GM21786 (cell line): ENCODE results near the gene INKA1.
"Not testable (repeated sequence)": the region's sequence is repeated elsewhere in the genome, so short reads cannot be mapped to it uniquely, and the experiment has no call there.

Experiments used
- ATAC-seq: cut with Tn5 transposase; IDR thresholded peaks from one replicate; pipeline ENCODE4 v1.9.1; 2021; ENCODE audit not compliant: unreplicated experiment

INKA1 gene

DNA sequence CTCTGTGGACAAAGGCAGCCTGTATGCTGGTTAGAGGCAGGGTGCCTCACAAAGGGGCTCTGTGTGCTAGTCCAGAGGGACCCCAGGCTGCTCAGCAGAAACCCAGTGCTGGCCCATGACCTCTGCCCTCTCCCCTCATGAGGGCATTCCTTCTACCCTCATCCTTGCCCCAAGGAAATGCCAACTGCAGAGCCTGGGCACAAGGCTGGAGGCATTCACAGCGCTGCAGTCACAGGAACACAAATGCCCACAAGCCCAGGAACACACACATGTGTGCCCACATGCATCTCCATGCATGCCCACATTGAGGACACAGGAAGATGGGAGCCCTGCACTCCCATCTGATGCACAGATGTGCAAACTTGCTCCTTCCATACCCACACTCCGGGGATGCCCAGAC is 3.8 kb downstream of the INKA1 start:
- ATAC-seq: no peak

DNA sequence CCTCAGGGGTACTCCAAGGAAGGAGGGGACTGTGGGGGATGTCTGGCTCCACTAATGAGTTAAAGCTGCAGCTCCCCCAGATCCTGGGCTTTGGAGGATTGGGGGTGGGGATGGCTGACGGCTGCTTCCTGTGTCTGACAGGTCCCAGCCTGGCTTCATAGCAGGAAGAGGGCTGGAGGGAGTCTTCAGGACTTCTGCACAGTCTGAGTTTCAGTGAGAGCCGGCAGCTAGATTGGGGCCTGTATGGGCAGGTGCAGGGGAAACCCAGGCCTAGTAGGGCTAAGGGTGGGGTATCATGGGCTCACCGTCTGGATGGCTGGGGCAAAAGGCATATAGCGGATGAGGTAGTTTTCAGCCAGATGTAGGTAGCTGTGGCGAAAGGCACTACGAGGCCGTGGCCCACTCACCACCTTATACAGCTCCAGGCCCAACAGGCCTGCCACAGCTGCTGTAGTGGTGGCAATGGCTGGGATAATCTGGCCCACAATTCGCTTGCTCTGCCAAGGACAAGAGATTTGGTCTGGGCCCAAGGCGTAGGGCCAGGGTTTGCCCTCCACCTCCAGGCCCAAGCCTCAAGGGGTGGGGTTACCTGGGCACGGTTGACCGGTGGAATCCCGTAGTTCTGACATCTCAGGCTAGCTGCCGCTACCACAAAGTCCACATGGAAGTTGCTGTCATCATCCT is 4.5 kb downstream of the INKA1 start:
- ATAC-seq: peak; percentile 28

DNA sequence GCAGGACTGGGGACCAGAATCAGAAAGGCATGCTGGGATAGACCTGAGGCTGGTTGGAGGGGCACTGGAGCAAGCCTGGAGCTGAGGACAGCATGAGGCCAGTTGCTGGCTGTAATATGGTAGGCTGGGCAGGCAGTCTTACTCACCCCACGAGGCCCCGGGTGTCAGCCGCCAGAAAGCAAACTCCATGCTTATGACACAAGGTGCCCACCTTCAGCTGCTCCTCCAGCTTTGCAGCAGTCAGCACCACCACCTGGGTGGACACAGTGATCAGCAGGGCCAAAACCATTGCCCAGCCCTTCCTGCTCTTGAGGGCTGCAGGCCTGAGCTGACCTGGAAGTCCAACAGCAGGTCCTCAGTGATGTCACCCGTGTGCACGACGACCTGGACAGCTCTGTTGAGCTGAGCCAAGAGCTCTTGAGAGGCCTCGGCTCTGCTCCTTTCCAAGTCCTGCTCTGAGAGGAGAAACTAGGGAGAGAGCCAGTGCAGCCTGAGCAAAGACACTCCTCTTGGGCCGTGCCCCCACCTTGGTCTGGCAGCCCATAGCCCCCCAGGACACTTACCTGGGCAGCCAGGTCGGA is 9.9 kb downstream of the INKA1 start:
- no peak for ATAC-seq

DNA sequence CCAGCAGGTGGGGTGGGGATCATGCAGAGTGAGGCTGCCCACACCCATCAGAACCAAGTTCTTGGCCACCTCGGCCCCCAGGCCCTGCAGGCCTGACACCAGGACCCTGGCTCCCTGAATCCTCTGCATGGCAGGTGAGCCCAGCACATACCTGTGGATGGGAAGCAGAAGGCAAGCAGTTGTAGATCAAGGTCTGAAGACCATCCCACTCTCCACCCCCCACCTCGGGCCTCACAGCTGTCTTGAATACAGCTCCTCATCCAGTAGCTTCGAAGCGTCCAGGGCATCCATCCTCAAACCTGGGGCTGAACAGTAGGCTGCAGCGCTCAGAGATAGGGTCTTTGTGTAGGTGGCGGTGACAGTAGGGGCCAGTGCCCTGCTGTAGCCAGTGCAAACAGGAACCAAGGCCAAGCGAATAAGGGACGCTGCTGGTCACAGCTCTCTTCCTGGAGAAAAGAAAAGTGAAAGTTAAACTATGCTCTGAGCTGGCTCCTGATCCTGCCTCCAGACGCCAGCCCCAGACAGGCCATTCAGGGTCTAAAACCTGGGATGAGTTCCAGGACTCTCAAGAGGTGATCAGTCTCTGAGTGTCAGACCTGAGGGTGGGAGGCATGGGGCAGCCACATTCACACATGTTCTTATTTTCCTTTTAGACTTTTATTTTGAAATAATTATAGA is 10.6 kb downstream of the INKA1 start, which contains the start of gene UBA7:
Gene UBA7 (minus strand): TSS at position 457 of the 678 bp plus-strand sequence. CDS start 166 bp downstream, at position 291.
- ATAC-seq: no peak

DNA sequence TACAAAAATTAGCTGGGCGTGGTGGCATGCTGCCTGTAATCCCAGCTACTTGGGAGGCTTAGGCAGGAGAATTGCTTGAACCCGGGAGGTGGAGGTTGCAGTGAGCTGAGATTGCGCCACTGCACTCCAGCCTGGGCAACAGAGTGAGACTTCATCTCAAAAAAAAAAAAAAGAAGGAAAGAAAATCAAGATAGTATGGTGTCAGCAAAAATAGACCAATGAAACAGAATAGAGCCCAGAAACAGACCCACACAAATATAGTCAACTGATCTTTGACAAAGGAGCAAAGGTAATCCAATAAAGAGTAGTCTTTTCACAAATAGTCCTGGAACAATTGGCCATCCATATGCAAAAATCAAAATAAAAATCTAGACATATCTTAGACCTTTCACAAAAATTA is 20.1 kb downstream of the INKA1 start:
- not testable (repeated sequence) for ATAC-seq

DNA sequence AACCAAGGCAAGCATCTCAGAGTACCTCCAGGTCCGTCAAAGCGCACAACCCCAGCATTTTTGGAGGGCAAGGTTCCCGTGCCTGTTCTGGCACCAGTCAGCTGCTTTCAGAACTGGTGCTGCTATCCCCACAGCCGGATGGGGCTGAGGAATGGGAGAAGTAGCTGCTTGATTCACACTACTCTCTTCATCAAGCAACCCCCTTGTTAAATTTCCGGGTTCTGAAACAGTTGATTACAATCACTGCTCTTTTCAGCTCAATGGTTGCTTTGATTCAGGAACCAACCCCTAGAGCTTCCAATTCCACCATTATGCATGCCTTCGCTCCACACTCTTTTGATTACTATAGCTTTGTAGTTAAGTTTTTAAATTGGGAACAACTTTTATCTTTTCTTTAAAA is 23.0 kb downstream of the INKA1 start:
- ATAC-seq: no peak

GRCh38 chr3:49831341-49831740 is 28.3 kb downstream of the INKA1 start:
- no peak for ATAC-seq

DNA sequence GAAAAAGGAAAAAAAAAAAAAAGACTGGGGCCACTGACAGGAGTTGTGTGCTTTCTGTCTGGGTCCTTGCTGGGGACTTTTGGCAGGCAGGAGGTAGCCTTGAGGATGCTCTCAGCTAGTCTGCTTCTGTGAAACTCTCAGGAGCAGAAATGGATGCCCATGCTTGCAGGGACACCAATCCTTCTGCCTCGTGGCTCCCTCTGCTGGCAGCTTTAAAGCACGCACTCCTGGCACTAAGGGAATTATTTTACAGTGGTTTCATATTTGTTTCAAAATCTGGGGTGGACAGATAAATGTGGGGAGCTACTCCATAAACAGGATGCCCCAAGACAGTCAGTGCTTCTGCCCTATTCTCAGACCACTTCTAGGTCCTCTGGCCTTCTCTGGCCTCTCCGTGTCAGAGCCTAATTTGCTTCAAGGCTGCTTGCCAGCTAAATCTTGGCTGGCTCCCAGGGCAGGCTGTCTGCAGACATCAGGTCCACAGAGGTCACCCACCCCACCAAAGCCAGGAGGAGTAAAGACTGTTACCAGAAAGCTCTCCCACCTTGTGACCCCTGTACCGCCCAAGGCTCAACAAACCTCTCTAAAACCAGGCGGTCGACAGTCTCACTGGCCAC is 36.2 kb downstream of the INKA1 start:
- ATAC-seq: no peak

DNA sequence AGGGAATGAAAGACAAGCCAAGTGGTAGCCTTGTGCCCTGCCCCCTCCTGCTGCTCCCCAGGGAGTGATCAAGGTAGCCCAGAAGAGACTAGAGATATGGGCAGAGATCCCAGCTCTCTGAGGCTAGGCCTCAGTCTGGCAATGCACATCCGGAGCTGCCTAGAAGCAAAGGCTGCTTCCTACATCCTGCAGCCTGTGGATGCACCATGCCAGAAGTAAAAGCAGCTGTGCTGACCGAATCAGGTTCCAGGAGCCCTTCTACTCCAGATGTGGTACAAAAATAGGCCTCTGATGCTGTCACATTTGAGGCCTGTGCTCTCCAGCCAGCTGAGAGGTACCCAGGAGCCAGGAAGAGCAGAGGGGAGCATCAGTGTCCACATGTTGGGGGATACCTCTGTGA is 37.3 kb downstream of the INKA1 start:
- no peak for ATAC-seq

DNA sequence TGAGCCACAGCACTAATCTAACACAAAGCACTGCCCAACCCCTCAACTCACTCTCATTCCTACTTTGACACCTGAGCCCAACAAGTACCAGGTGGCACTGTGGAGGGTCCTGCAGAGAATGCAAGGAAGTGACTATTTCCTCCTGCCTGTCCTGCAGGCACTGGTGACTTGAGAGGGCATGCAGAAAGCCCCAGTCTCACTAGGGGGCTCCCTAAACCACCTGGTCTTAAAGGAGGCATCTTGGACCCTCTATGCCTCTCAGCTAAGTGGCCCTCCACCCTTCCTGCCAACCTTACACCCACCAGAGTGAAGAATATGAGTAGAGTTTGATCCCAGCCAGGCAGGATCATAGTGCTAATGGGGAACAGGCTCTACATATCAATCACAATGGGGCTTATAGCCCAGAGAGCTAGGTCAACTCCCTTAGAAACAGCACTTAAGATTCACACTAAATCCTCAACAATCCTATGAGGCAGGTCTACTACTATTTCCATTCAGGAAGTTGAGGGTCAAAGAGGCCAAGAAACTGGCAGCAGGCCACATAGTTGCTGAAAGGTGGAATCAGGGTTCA is 38.1 kb downstream of the INKA1 start:
- no peak for ATAC-seq

DNA sequence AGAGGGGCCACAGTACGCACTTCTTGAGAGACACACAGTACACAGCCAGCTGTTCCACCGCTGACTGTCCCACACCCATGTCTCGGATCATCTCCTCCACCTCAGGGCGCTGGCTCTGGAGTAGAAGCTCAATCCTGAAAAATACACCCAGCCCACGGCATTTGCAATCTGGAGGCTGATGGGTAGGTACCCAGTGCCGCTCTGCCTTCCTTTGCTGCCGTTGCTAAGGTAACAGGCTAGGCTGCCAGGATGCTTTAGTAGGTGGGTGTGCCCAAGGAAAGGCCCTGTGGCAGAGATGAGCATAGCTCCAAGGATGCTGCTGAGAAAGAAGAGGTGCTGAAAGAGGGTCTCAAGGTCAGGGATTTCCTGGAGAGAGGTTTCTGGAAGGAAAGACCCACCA is 38.7 kb downstream of the INKA1 start:
- ATAC-seq: no peak

GRCh38 chr3:49842843-49843517 is 39.9 kb downstream of the INKA1 start:
- ATAC-seq: no peak

GRCh38 chr3:49844464-49845183 is 41.6 kb downstream of the INKA1 start:
- ATAC-seq: no peak

- ATAC-seq: no peak
These were observed 42.6 kb downstream of the INKA1 start for GRCh38 chr3:49845694-49846093.
